Posterior vena cava (tissue), 2 donors: ENCODE results near the gene SPATA31C1. TPM values are rescaled to one million over a fixed set of nuclear protein-coding genes. Genes with fewer than 3 reads are reported as not detected.
"Not testable (repeated sequence)": the region's sequence is repeated elsewhere in the genome, so short reads cannot be mapped to it uniquely, and the experiment has no call there.

ENCODE experiments used
- DNase-seq: peaks from one replicate; pipeline ENCODE4 v3.0.0-alpha.2; 2020; ENCODE audit warnings: low spot score
- intact Hi-C, 2 donors: fragments of 100-400 bp; cut with DNase I; formaldehyde crosslinking; loops; one replicate each; pipeline versions ENCODE4 v1.14.1 to v1.14.2; 2022 to 2023
- total RNA-seq, 2 donors: library from RNA; stranded (reverse); fragmentation: NEBNext Ultra II Directional; extraction: Animal tissue kit (Norgen Biotek cat#: 25700); gene quantifications; one replicate each; pipeline ENCODE4 v1.2.1, GENCODE V29; 2021
- donor health status: DM: yes; HTN: yes; CAD: no.
- donor health status: DM: yes; HTN: yes; CAD: no.

Gene SPATA31C1
- total RNA-seq, 2 donors from 2014 or later, result not detected

DNA sequence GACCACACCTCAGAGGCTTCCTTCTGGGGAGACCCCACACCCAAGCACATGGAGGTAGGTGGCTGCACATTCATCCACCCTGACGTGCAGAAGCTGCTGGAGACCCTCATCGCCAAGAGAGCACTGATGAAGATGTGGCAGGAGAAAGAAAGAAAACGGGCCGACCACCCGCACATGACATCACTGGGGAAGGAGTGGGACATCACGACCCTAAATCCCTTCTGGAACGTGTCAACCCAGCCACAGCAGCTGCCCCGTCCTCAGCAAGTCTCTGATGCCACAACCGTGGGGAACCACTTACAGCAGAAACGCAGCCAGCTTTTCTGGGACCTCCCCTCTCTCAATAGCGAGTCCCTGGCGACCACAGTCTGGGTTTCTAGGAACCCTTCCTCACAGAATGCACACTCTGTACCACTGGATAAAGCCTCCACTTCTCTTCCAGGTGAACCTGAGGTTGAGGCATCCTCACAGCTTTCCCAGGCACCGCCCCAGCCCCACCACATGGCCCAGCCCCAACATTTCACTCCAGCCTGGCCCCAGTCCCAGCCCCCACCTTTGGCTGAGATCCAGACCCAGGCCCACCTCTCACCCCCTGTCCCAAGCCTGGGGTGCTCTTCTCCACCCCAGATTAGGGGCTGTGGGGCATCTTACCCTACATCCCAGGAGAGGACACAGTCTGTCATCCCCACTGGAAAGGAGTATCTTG, 32.1 kb upstream of the SPATA31C1 start:
- DNase-seq, result no peak
- intact Hi-C loops, result no loop called here

DNA sequence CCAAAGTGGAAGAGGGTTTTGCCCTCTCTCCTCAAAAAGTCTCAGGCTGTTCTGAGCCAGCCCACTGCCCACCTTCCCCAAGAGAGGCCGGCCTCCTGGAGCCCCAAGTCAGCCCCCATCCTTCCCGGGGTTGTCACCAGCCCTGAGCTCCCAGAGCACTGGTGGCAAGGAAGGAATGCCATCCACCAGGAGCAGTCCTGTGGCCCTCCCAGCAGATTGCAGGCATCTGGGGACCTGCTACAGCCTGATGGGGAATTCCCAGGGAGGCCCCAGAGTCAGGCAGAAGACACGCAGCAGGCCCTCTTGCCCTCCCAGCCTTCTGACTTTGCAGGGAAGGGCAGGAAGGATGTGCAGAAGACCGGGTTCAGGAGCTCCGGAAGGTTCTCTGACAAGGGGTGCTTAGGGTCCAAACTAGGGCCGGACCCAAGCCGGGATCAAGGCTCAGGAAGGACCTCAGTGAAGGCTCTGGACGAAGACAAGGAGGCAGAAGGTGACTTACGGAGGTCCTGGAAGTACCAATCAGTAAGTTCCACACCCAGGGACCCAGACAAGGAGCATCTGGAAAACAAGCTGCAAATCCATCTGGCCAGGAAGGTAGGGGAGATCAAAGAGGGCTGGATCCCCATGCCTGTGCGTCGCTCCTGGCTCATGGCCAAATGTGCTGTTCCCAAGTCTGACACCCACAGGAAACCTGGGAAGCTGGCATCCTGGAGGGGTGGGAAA, 31.4 kb upstream of the SPATA31C1 start:
- no peak for DNase-seq
- intact Hi-C loops, result no loop called here

DNA sequence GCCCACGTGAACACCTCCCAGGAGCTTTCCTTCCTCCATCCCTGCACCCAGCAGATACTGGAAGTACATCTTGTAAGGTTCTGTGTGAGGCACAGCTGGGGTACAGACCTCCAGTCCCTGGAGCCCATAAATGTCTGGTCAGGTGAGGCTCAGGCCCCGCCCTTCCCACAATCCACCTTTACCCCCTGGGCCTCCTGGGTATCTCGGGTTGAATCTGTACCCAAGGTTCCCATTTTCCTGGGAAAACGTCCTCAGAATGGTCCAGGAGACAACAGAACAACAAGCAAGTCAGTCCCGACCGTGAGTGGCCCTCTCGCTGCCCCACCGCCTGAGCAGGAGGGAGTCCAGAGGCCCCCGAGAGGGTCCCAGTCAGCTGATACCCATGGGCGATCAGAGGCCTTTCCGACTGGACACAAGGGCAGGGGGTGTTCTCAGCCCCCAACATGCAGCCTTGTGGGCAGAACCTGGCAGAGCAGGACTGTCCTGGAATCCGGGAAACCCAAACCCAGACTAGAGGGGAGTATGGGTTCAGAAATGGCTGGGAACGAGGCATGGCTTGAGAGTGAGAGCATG, 30.7 kb upstream of the SPATA31C1 start:
- intact Hi-C loops, result no loop called here
- no peak for DNase-seq

DNA sequence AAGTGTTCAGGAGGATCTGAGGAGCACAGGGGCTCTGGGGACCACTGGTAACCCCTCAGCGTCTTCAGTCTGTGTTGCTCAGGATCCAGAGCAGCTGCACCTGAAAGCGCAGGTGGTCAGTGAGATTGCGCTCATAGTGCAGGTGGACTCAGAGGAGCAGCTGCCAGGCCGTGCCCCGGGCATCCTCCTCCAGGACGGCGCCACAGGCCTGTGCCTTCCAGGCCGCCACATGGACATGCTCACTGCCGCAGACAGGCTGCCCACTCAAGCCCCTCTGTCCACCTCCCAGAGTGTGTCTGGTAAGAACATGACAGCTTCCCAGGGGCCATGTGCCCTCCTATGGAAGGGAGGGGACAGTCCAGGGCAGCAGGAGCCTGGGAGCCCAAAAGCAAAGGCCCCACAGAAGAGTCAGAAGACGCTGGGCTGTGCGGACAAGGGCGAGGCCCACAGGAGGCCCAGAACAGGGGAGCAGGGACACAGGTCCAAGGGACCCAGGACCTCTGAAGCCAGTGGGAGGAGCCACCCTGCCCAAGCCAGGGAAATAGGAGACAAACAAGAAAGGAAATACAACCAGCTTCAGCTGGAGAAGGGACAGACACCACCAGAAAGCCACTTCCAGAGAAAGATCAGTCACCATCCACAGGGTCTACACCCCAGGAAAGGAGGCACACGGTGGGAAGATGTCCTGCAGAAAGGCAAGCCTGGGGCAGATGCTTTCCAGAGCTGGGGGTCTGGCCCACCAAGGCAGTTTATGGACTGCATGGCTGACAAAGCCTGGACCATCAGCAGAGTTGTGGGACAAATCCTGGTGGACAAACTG, 29.9 kb upstream of the SPATA31C1 start:
- intact Hi-C loops, result no loop called here
- peak; percentile 73 for DNase-seq

DNA sequence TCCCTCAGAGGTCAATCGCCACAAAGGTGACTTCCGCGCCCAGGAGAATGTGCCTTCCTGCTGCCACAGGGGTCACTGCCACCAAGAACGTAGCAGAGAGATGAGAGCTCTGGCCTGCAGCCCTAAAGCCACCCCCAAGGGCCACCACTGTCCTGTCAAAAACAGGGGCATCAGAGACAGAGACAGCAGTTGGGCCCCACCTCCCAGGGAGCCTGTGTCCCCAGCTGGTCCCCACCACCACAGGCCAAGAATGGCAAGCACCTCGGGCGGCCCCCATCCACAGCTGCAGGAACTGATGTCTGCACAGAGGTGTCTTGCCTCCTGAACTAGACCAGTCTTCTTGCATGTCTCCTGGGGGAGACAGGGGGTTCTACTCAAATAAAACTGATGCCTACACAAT, 29.3 kb upstream of the SPATA31C1 start:
- intact Hi-C loops, result no loop called here
- peak; percentile 79 for DNase-seq

DNA sequence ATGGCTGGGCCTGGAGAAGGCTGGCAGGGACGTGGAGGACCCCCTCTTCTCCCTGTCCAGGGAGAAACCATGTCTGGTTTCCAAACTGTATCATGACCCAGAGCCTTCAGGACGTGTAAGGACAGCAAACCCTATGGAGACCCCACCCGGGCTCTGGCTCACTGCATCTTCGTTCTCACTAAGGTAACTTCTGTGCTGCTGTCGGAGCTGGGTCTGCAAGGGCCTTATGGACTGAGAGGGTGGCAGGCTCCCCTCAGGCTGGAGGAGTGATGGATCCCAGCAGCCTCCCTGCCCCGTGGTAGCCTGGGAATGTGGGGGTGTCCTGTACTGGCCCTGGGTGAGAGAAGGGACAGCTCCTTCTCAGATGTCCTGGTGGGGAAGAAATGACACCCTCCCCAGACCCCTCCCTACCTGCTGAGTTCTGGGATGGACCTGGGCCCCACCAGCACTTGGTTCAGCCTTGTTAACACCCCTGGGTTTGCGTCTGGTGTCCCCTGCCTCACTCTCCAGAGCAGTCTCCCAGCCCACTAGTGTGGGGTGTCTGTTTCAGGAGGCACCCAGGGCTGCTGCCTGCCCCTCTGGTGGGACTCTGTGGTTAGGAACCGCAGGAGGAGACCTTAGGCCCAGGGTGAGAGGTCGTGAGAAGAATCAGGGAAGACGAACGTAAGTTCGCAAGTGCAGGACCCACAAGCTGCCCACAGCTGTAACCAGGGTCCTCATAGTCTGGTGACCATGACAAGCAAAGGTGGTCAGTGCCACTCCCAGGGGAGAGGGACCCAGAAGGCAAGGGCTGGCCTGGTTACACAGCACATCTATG, 28.5 kb upstream of the SPATA31C1 start:
- intact Hi-C loops, result no loop called here
- no peak for DNase-seq

DNA sequence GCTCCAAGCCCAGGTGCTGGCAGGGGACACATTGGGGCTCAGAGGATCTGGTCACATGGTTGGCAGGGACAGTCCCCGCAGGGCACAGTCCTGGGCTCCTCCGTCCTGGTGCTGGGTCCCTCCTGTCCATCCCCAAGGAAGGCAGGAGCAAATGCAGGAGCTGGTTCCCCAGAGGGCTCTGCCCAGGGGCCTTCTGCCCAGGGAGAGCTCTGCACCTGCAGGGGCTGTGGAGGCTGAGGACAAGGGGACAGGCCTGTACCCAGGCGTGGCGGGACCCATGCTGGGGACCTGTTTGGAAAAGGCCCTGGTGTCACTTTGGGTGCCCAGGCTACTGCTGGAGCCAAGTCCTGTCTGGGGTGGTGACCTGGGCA, 27.9 kb upstream of the SPATA31C1 start:
- no peak for DNase-seq
- intact Hi-C loops, result no loop called here

DNA sequence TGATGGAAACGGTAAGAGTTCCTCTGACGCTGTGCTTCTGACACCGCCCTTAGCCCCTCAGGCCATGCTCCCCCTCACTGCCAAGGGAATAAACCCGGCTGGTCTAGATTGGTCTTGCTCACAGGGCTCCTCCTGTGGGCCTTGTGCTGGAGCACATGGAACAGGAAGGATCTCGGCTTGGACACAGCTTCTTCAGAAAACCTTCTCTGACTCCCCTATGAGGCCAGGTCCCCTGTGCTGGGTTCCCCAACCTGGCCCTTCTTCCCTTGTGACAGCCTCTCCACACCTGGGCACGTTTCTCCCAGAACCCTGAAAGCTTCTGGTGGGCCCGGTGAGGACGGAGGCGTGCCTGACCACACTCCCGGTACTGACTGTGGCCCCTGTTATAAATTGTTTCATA, 26.9 kb upstream of the SPATA31C1 start:
- no peak for DNase-seq
- intact Hi-C loops, result no loop called here

DNA sequence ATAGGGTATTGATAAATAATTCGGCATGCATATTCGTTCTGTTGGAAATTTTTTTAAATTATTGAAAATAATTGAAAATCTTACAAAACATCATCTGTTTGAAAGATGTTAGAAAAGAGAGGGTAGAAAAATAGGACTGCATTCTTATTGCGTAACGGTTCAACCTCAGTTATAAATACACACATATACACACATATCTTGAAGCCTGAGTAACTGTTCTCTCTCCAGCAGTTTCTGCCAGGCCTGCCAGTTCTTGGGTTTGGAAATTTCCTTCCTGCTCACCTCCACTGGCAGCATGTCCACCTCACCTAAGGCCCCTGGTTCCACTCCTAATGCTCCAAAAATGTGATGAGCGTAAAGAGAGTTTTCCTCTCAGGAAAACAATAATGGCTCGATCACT, 26.0 kb upstream of the SPATA31C1 start:
- intact Hi-C loops, result no loop called here
- no peak for DNase-seq

DNA sequence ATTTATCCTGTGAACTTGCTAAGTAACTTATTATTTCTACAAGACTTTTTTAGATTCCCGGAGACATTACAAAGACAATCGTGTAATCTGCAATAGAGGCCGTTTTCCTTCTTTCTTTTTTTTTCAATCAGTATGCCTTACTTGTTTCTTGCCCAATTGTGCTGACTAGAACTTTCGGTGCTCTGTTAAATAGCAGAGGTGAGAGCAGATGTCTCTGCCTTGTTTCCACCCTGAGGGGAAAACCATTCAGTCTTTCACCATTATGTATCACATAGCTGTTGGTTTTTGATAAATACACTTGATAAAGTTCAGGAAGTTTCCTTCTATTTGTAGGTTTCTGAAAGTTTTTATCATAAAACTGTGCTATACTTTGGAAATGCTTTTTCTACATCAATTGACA, 24.8 kb upstream of the SPATA31C1 start:
- no peak for DNase-seq
- intact Hi-C loops, result no loop called here

DNA sequence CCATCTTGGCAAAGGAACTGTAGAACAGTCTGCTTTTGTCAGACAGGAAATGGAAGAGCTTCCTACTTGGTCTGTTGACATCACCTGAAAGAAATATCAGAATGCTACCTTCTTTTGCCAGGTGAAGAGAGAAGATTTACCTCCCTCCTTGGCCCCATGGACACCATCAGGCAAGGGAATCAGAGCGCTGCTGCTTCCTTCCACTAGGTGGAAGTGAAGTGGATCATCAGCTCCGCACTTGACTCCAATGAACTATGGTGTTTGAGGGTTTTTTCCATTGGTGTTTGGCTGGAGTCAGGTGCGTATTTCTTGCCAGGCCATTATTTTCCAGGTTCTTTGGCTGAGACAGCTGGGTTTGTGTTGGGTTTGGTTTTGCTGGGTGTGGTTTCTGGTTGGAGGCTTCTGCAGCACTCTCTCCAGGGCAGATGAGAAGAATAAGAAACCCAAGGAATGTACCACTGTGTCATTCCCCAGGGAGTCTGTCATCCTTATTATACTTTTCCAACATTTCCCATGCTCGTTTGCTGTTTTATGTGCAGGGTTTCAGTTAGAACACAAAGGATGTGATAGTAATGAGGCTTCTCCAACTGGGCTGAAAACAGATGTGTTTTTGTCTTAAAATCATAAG, 22.6 kb upstream of the SPATA31C1 start:
- intact Hi-C loops, result no loop called here
- DNase-seq, result no peak

DNA sequence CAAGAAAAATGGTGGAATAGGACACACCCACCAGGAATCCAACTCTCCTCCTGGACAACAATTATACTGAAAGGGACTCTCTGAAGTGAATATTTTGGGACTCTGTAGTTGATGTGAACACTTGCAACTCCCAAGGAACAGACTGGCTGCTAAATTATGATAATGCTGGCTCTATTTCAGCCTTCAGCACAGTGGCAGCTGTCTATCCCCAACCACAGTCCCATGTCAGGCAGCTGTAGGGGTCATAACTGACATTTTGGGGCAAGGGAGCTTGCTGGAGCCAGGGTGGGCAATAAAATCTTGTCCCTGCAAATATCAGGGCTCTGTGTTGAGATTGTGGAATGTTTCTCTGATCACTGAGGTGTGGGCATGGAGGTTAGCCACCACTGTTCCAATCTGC, 20.9 kb upstream of the SPATA31C1 start:
- intact Hi-C loops, result no loop called here
- DNase-seq, result no peak

DNA sequence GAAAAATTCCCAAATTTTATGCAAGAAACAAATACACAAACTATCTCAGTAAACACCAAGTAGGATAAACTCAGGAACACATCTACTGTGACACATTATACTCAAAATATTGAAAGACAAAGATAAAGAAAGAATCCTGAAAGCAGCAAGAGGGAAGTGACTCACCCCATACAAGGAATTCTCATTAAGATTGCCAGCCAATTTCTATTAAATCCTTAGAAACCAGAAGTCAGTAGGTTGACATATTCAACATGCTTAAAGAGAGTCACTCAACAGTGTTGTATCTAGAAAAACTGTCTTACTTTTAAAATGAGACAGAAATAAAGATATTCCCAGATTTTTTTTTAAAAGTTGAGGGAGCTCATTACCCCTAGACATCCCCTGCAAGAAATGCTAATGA, 19.6 kb upstream of the SPATA31C1 start:
- no peak for DNase-seq
- intact Hi-C loops, result no loop called here

DNA sequence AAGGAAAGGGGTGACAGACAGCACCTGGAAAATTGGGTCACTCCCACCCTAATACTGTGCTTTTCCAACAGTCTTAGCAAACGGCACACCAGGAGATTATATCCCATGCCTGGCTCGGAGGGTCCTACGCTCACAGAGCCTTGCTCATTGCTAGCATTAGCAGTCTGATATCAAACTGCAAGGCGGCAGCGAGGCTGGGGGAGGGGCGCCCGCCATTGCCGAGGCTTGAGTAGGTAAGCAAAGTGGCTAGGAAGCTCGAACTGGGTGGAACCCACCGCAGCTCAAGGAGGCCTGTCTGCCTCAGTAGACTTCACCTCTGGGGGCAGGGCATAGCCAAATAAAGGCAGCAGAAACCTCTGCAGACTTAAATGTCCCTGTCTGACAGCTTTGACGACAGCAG, 15.4 kb upstream of the SPATA31C1 start:
- intact Hi-C loops, DNase-seq: not testable (repeated sequence)

DNA sequence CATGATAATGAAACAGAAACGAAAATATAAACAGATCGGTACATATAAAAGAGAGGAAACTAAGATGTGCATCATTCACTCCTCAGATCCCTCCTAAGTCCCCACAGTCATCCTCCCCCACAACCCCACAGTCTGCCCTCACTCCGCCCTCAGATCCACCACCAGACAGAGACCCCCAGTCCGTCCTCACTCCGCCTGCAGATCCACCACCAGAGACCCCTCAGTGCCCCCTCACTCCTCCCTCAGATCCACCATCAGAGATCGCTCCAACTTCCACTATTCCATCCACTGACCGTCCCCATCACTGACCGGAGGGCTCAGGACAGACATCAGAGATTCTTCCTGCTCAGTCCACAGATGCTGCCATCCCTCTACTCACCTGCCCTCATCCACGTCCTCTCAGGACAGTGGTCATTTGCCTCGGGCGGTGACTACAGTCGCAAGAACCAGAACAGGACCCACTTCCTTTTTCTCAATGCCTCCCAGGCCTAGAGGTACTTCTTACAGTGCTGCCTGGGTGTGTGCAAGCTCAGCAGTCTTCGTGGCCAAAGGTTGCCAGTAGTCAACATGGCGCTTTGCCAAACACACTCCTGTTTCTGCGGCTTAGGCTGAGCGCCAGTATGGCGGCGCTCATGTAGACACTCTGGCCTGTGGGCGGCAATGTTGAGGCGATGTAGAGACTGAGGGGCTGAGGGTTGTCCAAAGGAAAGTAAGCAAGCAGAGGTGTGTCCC, 8.3 kb upstream of the SPATA31C1 start:
- DNase-seq, result peak; percentile 41
- intact Hi-C loops, result no loop called here

DNA sequence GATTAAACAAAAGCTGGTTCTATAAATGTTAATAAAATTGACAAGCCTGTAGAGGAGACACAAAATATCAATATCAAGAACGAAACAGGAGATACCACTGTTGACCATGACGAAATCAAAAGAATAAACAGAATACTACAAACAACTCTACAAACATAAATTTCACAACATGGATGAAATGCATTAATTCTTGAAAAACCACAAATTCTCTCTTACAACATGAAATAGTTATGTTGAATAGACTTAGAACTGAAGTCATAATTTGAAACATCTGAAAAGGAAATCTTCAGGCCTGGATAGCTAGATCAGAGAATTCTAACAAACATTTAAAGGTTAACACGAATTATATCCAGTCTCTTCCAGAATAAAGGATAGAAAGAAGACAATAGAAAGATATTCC, 6.9 kb upstream of the SPATA31C1 start:
- DNase-seq, result no peak
- intact Hi-C loops, result no loop called here

DNA sequence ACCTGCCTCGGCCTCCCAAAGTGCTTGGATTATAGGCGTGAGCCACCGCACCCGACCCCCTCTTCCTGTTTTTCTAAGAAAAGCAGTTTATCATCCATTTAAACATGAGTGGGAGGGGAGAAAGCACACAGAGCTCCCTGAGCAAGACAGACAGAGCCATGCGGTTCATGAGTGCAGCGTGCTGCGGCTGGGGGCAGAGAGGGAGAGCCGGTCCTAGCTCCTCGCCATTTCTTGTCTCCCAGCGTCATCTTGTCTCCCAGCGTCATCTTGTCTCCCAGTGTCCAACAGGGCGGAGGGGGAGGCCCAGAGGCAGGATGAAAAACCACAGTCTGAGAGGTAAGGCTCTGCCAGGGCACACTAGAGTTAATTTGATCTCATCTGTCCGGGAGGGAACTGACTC, 1.3 kb downstream of the SPATA31C1 start:
- intact Hi-C loops, result not testable (repeated sequence)
- DNase-seq, result peak; percentile 24

DNA sequence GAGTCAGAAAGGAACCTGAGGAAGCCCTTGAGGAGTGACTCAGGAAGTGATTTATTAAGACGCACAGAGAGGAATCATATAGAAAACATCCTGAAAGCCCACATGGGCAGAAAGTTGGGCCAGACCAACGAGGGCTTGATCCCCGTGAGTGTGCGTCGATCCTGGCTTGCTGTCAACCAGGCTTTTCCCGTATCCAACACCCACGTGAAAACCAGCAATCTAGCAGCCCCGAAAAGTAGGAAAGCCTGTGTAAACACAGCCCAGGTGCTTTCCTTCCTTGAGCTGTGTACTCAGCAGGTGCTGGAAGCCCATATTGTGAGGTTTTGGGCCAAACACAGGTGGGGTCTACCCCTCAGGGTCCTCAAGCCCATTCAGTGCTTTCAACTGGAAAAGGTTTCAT, 3.8 kb downstream of the SPATA31C1 start:
- intact Hi-C loops, DNase-seq: not testable (repeated sequence)
